Lung microvascular endothelial cell (primary cell): ENCODE results near the gene AK1. TPM values are rescaled to one million over a fixed set of nuclear protein-coding genes. Genes with fewer than 3 reads are reported as not detected.
"Not testable (repeated sequence)": the region's sequence is repeated elsewhere in the genome, so short reads cannot be mapped to it uniquely, and the experiment has no call there.

Experiments
- DNase-seq, 2 donors: peaks; one replicate each; pipeline versions ENCODE4 v3.0.0 to v3.0.0-alpha.2; 2010; ENCODE audit warnings: low read depth in 2 of 2
- total RNA-seq: library from RNA; depleted of rRNA; stranded (reverse); fragments of >200 nt; gene quantifications from 2 replicates; pipeline ENCODE4 v1.2.1, GENCODE V29; 2014

Gene AK1
- total RNA-seq, 1 donor from 2014 or later: 22.0 TPM

GRCh38 chr9:127848756-127849504 is 28.5 kb downstream of the AK1 start:
- DNase-seq: no peak

DNA sequence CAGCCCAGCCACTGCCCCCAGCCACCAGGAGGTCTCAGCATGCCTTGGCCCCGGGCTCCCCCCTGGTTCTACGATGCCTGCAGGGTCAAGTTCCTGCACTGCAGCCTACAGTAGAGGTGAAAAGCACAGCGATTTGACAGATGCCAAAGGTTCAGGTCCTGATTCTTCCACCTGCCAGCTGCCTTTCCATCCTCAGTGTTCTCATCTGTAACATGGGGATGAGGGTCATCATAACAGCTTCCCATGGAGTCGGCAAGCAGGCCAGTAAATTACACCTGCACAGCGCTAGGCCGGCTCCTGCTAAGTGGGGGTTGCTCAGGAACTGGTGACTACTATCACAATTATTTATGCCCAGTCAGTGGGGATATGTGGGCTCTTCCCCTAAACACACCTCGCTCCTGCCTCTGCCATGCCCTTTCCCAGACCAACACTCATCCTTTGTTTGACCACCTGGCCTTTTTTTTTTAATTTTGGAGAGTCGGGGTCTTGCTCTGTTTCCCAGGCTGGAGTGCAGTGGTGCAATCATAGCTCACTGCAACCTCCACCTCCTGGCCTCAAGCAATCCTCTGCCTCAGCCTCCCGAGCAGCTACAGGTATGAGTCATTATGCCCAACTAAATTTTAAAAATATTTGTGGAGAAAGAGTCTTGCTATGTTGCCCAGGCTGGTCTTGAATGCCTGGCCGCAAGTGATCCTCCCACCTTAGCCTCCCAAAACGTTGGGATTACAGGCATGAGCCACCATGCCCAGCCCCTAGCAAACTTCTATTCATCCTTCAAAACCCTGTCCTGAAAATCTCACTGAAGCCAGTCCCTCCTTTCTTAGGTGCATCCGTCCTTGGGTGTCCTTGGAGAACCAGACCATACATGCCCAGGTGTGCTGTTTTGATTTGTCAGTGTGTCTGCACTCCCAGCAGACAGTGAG is 29.4 kb downstream of the AK1 start:
- no peak for DNase-seq

GRCh38 chr9:127847178-127847510 is 30.3 kb downstream of the AK1 start:
- DNase-seq: peak in 1 of 2 donors; percentile 84

- peak; percentile 44 to 66 for DNase-seq
Measured at GRCh38 chr9:127846443-127847177, 30.9 kb downstream of the AK1 start.

DNA sequence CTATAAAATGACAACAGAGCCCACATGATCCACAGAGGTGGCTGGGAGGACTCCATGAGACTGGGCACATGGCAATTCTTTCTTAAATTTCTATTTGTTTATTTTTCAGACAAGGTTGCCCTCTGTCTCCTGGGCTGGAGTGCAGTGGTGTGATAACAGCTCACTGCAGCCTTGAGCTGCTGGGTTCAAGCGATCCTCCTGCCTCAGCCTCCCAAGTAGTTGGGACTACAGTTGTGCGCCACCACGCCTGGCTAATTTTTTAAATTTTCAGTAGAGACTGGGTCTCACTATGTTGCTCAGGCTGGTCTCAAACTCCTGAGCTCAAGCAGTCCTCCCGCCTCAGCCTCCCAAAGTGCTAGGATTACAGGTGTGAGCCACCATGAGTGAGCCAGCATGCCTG is 31.9 kb downstream of the AK1 start:
- not testable (repeated sequence) for DNase-seq

DNA sequence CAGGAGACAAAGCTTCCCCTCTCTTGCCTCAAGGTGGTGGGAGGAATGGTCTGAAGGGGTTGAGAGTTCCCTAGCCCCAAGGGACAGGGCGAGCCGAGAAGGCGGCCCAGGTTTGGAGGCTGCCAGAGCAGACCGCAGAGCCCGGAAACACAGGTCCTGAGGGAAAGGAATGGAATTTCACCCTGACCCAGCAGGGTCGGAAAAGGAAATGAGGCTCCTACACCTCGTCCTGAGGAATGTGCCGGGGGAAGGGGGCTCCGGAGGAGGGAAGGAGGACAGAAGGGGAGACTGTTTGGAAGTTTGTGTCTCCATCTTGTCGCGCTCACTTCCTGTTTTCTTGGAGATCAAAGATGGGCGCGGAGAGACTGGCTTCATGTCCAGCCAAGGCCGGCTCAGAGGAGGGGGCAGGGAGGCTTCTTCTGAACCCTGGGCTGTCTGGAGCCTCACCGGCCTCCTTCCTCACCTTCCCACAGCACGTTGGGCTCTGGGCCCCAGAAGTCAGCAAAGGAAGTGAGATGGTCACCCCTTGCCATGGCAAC is 32.6 kb downstream of the AK1 start:
- DNase-seq: peak; percentile 41 to 84

GRCh38 chr9:127841087-127841835 is 36.2 kb downstream of the AK1 start:
- DNase-seq: no peak

DNA sequence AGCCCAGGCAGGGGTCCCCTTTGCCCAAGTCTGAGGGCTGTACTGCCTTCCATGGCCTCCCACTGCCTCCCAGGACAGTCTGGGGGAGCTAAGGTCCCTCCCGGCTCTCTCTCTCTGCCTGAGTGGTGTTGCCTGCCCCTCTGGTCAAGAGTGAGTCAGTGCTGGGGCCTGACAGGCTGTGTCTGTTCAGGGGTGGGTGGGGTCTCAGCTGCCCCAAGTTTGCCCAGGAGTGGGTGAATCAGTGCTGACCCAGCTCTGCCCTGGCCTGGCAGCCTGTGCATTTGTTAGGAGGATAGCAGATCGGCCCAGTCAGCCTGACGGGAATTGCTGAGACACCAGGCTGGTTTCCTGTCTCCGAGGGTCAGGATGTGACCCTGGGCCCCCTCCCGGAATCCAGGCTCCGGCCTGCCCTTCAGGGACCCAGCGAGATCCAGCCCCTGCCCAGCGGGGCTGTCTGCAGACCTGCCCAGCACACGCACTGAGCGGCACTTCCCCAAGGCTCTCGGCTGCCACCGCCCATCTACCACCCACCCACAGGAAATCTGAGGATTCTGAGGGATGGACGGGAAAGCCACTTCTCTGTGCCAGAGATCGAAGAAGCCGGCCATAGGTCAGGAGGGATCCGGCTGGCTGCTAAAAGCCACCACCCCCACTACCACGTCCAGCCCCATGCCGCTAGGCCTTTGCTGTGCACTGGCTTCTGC is 38.9 kb downstream of the AK1 start:
- peak; percentile 82 to 98 for DNase-seq

GRCh38 chr9:127837346-127837745 is 40.1 kb downstream of the AK1 start:
- no peak for DNase-seq

- DNase-seq: not testable (repeated sequence)
Measured at GRCh38 chr9:127836561-127836960, 40.9 kb downstream of the AK1 start.

- peak; percentile 74 to 90 for DNase-seq
Measured at GRCh38 chr9:127835991-127836516, 41.4 kb downstream of the AK1 start.

DNA sequence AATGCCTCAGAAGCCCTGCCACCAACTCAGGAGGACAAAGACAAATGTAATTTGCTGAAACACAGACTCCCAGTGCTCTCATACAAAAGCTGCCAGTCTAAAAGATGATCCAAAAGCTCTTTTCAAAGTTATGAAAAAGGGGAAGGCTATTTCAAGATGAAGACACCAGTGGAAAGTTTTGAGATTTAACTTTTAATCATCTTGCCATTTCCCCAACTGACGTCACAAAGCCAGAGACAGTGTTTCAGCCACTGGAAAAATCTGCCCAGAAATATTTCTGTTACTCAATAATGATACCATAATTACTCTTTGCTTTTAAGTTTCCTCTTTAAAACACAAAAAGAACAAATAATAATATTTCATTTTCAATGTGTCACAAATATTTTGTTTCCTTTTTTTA is 43.9 kb downstream of the AK1 start:
- DNase-seq: peak in 1 of 2 donors; percentile 1

DNA sequence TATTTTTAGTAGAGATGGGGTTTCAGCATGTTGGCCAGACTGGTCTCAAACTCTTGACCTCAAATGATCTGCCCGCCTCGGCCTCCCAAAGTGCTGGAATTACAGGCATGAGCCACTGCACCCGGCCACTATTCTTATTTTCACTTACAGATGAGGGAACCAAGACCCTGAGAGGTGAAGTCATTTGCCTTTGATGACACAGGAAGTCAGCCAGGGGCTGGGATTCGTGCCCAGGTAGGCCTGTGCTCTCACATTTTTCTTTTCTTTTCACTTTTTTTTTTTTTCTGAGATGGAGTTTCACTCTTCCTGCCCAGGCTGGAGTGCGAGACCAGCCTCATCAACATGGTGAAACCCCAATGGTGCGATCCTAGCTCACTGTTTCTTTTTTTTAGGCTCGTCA is 45.2 kb downstream of the AK1 start:
- DNase-seq: no peak

- DNase-seq: peak in 1 of 2 donors; percentile 2
Measured at GRCh38 chr9:127829205-127829906, 48.1 kb downstream of the AK1 start.

GRCh38 chr9:127828262-127829031 is 49.0 kb downstream of the AK1 start:
- peak; percentile 78 to 81 for DNase-seq

DNA sequence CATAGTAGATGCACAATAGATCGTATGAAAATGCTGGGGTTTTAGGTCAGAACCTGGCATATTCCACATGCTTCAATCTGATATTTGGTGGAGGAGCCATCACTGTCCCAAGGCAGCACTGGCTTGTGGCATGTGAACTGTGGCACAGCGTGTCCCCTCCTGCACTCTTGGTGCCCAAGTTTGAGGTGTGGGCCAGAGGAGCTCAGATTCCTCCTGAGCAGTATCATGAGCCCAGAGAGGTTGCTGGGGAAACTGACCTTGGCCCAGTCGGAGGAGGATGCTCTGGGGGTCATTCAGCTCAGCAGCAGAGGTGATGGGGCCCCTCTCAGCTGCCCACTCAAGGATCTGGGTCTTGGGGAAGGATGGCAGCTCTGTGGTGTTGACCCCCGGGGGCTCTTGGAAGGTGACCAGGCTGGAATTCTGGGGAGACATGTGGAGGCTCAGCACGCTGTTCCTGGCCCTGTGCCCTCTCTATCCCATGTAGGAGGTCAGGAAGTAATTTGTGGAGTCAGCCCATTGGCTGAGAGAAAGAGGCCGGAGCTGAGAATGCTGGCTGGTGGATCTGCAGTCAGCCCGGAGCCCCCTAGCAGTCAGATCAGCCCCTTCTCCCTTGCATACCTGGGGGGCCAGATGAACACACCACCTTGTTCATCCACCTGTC is 51.1 kb downstream of the AK1 start:
- peak in 1 of 2 donors; percentile 22 for DNase-seq

- DNase-seq: peak; percentile 41 to 58
Measured at GRCh38 chr9:127825319-127826051, 52.0 kb downstream of the AK1 start.
